HG03457 (cell line): ENCODE results near the gene CFAP100.

Source experiments
- ATAC-seq: cut with Tn5 transposase; IDR thresholded peaks from one replicate; pipeline ENCODE4 v1.9.1; 2021; ENCODE audit warnings: moderate number of reproducible peaks; ENCODE audit not compliant: unreplicated experiment

The CFAP100 gene

DNA sequence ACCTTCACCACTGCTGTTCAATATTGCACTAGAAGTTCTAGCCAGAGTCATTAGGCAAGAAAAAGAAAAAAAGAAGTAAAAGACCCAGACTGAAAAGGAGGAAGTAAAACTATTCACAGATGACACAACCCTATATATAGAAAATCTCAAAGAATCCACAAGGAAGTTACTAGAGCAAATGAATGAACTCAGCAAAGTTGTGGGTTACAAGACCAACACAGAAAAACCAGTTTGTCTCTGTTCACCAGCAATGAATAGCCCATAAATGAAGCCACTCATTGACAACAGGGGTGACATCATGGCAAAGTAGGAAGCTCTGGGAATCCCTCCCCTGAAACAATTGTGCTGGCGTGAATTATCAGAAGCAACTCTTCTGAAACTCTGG, 4.6 kb downstream of the CFAP100 start:
- ATAC-seq = peak; percentile 60

DNA sequence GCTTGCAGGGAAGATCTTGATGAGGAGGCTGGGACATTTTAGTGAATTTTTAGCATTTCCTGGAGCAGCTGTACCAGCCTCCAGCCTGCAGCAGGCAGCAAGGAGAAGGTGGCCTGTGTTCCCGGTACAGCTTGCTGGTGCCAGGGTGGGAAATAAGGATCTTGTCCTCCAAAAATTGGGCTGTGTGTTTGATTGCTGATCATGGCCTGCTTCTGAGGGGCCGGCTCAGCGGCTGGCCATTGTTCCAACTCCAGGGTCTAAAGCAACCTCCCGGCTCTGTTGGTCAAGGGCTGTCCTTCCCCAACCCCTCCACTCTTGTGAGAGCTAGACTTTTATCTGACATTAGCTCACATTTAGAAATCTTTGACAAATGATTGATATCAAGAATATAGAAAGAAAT, 5.0 kb downstream of the CFAP100 start:
- no peak for ATAC-seq

DNA sequence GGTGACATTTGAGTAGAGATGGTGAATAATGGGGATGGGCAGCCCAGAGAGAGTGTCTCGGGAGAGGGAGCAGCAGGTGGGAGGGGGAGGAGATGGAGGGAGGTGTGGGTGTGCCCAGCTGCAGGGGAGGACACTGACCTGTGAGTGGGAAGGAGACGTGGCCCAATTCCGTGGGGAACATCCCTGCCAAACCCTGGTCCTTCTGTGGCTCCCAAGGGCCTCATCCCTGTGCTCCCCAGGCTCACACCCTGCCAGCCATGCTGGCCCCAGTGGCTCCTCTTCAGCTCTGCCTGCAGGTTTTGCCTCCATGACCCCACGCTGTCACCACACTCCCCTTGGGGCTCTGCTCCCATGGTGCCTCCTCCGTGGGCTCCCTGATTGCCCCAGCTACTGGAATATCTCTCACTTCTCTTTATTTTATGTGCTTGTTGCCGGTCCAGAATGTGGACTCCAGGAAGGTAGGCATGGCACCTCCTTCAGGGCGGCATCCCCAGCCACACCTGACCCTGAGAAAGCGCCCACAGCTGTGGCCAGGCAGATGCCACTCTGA, 7.0 kb downstream of the CFAP100 start:
- no peak for ATAC-seq

DNA sequence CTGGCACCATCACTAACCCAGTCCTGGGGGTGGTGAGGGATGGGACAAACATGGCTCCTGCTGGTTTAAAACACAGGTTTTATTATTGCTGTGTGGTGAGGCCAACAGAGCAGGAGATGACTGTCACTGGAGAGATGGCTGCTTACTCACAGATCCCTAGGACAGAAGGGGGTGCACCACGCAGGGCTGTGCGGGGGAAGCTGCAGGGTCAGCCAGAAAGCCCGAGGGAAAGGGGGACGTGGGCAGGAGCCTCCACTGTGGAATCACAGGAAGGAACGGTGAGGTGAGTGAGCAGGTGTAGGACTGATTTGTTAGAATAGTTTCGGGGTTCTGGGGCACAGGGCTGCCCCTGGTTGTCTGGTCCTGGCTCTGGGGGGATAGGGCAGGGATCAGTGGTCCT, 7.5 kb downstream of the CFAP100 start:
- no peak for ATAC-seq

DNA sequence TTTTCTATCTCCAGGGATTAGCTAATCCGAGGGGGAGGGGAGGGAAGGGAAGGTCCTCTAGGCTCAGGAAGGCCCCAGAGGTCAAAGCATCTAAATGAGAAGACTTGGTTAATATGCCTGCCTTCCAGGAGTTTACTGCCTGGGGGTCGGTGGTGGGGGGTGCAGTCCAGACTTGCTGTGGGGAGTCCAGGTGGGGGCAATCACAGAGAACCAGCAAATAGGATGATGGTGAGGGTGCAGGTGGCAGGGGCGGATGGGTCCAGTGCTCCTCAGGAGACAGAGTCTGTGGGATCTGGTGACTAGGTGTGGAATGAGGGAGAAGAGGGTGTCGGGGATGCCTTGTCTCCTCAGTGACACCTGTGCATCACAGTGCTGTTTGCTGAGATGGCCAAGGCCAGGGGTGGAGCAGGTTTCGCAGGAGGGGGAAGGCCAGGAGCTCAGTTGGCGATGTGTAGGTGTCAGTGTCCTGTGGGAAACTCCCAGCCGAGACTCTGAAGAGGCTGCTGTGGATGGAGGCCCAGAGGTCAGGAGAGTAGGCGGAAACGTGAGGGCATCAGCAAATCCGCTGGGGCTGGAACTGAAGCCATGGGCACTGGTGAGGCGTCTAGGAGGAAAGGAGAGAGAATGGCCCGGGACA, 8.1 kb downstream of the CFAP100 start:
- ATAC-seq = no peak

DNA sequence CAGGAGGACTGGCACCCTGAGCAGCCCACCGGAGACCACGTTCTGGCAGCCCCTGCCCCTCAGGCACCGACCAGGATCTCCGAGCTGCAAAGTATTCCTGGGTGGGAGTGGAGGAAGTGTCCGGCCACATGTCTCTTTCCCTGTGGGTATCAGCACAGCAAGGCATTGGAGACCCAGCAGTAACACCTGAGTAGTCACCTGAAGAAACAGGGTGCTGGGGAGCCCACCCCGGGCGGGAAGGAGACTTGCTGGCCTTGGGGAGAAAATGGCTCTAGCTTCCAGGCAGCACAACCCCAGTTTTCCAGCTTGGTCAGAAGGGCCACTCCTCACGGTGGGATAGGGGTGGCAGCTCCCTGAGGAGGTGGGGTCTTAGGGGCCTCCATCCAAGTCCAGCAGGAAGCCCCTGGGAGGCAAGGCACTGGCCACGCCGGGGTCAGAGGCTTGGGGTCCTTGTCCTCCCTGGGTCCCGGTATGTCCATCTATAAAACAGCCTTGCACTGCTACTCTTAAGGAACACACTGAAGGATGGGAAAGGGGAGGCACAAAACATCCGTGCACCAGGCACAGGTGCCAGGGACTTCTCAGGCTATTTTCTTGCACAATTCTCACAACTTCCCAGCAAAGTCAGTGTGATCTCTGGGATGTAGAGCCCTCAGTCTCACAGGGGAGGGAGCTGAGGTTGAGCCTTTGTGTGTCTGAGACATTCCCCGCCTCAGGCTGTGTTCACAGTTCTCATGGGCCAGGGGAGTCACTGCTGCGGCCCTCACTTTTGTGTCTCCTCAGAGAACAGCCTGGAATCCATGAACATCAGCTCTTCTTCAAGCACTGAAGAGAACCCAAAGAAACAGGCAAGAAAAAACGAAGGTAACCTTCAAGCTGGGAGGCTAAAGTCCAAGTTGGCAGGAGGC, 11.9 kb downstream of the CFAP100 start:
- no peak for ATAC-seq

DNA sequence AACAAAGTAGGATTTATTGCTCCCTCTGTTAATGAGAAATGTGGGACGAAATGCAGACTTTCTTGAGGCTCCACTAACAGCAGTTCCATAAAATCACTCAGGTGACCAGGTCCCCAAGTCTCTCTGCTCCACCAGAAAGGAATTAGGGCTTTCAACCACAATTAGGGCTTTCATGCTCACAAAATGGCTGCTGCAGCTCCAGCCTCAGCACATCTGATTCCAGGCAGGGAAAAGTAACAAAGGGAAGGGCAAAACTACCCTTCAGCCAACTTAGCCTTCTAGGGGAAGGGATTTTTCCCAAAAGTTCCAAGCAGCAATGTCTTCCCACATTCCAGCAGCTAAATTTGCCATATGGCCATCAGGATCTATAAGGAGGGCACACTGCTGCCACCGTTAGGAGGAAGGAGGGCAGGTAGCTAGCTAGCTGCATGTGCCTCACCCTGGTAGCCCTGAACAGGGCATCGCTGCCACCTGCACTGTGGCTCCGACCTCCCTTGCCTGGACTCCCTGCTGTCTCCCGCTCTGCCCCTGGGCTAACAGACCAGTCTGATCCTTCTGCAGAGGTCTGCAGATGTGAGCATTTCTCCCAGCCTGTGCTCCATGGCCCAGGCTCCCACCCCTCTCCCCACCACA, 12.8 kb downstream of the CFAP100 start:
- ATAC-seq = no peak

DNA sequence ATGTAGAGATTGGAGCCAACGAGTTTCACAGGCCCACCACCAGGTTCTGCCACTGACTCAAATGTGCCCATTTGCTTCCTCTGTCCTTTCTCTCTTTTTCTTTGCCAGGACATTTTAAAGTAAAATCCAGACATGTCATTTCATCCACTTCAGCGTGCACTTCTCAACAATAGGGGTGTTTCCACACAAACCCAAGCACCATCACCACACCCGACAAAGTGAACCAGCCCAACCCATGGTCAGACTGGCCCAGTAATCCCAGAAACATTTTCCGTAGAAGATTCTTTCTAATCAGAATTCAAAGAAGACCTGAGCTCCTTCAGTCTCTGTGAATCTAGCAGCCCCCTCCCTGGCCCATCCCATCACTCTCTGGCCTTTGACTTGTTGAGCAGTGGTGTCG, 13.4 kb downstream of the CFAP100 start:
- ATAC-seq = no peak

DNA sequence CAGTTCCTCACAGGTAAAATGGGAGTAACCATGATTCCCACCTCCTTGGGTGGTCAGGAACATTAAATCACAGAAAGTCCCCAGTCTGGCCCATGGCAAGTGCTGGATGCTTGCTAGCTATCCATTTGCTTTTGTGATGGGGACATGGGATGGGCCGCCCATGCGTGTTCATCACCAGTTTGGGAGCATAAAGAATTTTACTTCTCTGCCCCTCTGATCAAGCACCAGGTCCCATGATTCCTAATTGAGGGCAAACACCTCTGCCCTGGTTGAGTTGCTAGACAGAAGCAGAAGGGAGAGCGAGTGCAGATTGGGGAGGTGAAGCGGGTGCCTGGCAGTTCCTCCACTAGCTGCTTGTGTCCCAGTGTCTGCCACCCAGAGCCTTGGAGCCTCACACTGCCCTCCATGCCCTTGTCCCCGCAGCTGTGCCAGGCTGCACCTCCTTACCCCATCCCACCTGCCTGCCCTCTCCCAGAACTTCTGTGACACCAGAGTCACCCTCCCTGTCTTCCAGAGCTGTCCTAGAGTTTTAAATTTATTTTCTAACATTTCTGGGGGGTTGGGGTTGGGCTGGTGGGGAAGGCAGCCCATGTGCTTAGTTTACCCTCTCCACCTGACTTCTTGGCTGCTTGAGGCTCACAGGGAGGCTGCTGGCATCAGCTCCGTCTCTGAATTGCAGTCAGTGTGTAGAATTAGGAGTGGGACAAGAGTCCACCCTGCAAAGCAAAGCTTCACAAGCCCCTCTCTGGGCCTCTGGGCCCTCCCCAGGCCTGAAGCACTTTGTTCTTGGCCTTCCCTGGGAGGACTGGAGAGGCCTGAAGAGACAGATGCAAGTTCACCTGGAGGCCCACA, 18.4 kb downstream of the CFAP100 start:
- ATAC-seq = no peak

DNA sequence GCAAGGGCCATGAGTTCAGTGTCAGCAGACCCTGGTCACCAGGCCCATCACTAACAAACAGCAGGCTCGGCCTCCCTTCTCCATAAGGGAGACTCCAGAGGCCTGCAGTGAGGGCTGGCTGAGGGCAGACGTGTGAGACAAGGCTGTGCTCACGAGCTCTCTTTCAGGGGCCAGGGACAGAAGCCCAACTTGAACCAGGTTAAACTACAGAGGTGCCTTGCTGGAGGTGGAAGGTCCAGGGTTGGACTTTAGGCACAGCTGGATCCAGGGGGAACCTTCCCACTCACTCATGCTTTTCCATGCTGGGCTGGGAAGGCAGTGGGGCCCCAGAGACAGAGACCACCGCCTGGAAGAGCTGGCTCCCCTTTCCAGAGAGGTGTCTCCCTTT, 19.0 kb downstream of the CFAP100 start:
- ATAC-seq = no peak

DNA sequence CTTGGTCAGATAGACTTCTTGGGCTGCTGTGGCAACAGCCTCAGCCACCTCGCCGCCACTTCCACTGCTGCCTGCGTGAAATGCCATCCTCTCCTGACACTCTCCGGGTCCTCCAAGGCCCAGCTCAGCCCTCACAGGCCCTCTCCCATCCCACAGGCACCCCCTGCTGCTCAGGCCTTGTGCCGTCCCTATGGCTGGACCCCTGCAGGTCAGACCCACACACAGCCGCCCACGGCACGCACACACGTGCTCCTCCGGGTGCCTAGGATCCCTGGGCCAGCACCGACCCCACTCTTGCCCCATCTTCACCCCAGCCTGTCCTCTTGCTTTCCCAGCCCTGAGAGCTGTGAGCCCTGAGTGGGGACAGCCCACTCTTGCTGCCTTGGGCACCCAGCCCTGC, 19.7 kb downstream of the CFAP100 start:
- no peak for ATAC-seq

DNA sequence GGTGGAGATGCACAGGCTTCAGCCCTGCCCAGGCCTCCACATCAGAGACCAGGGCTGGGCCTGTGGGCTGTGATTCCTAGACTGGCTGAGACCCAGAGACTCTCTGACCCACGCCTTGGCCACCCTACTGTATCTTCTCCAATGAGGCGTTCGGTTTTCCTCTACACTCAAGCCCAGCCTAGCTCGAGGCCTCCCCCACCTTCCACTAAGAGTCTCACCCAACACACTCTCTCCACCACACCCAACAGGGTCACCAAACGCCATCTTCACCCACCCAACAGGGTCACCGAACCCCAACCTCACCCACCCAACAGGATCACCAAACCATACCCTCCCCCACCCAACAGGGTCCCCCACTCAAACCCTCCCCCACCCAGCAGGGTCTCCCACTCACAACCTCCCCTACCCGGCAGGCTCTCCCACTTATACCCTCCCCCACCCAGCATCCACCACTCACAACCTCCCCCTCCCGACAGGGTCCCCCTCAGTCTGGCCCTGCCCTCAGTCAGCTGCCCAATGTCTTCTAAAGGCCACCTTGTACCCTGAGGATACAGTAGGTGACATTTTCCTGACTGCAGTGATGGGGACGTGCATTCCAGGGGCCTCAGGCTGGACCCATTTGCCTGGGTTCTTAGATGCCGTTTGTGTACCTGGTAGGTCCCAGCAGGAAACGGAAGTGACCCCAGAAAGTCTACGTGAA, 20.4 kb downstream of the CFAP100 start:
- no peak for ATAC-seq

DNA sequence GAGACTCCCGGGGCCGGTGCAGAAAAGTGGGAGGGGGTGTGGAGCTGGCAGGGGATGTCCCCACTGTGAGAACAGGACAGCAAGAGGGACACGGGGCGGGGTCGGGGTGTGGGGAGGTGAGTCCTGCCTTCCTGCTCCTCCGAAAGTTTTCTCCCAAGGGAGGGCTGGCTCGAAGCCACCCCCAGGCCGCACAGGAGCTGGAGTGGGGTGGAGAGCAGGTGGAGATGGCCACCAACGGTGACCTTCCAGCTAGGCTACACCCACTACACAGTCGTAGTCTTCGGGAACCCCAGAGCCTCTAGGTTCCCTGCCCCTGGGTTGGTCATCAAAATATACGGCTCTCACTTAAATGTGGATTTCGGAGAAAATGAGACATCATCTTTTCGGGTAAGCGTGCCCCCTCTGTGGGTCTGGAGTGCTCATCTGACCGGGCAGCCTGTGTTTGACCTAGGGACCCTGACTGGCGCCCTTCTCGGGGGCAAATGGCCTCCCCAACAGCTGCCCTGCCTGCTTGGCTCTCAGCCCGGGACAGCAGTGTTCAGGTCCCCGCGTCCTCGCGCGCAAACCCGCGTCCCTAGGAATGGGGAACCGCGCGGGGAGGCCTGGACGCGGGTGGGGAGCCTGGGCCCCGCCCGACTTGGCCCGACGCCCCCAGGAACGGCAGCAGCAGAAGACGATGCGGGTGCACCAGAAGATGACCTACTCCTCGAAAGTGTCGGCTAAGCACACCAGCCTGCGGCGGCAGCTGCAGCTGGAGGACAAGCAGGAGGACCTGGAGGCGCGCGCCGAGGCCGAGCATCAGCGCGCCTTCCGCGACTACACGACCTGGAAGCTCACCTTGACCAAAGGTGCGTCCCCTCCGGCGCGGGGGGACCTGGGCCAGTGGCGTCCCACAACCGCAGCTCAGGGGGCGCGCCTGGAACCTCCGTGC, 21.2 kb downstream of the CFAP100 start:
- ATAC-seq = no peak

DNA sequence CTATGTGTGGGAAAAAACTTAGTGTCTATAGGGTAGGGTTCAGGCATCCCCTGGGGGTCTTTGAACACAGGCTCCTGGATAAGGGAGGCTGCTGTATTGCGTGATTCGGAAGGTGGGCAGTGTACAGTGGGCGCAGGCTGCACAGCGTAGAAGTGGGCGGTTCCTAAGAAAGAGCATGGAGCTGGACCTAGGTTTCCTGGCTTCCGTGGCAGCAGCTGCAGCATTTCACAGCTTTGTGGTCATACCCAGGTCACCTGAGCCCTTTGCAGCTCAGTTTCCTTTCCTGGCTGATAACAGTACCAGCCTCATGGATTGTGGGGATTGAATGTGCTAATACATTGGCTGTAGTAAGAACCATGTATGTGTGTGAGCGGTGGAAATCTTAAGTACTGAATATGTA, 22.2 kb downstream of the CFAP100 start:
- ATAC-seq = no peak

DNA sequence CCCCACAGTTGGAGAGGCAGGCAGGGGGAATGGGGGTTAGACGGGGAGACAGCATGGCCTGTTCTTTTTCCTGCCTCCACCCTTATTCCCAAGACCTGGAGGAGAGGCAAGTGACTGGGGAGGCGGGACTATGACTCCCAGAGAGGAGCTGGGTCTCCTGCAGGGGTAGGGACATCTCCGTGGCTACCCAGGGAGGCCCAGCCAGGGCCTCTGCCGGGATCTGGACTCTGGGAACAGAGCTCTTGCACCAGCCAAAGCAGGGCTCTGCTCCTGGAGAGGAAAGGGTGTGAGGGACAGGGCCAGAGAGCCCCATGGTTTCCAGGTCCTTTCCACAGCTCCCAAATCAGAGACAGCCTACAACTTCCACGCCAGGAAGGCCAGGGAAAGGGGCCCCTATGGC, 22.8 kb downstream of the CFAP100 start:
- no peak for ATAC-seq

DNA sequence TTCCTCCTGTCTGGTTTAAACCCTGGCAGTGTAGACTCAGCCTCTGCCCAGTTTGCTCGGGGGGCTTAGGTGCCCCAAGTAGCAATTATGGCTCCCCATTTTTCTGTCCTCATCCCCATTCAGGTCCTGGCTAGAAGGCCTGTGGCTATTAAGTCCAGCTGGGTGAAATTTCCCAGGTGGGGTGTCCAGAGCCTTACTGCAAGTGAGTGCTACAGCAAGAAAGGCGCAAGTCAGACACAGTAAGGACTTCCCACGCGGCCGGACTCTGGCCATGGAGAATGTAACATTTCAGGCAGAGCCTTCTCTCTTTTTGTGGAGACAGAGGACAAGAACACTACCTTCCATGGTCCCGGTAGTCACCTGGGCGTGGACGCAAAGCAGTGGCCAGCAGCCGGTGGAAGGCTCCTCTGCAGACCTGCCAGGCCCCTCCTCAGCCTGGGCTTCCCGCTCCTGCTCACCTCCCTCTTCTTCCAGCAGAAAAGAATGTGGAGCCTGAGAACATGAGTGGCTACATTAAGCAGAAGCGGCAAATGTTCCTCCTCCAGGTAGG, 23.3 kb downstream of the CFAP100 start:
- ATAC-seq = no peak

DNA sequence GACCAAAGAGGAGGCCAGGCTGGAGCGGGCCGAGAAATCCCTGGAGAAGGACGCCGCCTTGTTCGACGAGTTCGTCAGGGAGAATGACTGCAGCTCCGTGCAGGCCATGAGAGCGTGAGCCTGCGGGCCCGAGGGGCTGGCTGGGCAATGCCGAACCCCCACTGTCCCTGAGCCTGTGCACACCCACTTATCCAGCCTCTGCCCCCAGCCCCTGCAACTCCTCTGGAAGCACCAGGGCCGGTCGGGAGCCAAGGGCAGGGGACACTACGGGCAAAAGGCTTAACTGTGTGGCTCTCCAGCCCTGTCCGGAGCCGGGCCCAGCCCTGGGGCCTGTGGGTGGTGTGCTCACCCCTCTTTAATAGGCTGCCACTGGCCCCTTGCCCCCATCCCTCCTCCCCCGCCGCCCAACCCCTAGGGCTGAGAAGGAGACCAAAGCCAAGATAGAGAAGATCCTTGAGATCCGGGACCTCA, 24.0 kb downstream of the CFAP100 start:
- ATAC-seq = no peak

DNA sequence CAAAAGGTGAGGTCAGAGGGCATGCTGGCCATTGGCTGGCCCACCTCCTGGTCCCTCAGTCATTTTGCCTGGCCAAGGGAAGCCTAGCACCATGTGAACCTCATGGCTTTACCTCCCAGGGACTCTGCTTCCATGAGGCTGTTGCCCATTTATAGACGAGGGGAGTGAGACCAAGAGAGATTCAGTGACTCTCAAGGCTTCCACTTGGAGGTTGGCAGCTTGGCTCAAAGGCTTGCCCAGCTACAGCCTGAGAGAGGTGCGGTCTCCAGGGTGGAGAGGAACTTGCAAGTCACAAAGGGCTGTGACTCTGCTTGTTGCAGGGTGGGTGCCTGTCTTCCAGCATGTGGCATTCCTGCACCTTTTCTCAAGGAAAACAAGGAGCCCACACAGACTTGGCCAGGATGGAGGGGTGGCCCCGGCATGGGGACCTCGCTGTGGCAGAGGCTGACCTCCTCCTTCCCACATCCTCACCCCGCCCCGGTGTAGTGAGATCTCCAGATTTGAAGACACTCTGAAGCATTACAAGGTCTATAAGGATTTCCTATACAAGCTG, 24.5 kb downstream of the CFAP100 start:
- ATAC-seq = no peak
